Activated naive CD8-positive, alpha-beta T cell treated with anti-CD3 and anti-CD28 coated beads, Interleukin-2, amount 50 U/mL, for 16 hours (primary cell): ENCODE results near the gene ANKIB1.
"Not testable (repeated sequence)": the region's sequence is repeated elsewhere in the genome, so short reads cannot be mapped to it uniquely, and the experiment has no call there.

ENCODE experiments used
- DNase-seq: peaks from one replicate; pipeline ENCODE4 v3.0.0-alpha.2; 2020; ENCODE audit warnings: low read depth, low spot score

ANKIB1 gene

DNA sequence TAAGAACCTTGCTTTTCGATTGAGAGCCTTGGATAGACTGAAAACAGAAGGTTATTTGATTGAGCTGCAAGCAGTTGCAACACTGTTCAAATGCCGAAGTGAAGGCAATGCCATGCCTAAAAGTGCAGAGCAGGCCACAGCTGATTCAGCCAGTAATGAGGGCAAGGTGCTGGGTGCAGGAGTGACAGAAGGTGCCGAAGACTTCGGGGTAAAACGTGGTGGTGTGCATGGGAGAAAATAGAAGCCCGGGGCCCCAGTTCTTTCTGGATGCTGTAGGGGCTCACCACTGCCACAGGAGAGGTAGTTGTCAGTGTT, 157.9 kb downstream of the ANKIB1 start:
- DNase-seq = no peak

DNA sequence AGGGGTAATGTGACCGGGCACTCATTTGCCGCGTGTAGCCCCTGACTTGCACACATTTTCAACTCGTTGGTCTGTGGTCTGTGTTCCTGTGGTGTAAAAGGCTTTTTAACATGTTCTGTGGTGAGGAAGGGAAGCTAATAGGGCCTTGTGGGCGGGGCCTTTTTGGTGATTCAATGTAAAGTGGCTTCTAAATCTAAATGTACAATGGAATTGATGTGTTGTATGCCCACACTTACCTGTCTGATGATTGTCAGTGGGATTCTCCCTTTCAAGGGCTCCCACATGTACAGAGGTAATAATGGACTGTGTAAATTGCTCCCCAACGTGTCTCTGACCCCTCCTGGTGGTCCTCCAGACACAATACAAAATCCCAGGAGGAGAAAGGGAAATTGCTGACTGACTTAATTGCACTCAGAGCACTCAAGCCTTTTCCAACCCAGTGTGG, 158.4 kb downstream of the ANKIB1 start:
- no peak for DNase-seq

DNA sequence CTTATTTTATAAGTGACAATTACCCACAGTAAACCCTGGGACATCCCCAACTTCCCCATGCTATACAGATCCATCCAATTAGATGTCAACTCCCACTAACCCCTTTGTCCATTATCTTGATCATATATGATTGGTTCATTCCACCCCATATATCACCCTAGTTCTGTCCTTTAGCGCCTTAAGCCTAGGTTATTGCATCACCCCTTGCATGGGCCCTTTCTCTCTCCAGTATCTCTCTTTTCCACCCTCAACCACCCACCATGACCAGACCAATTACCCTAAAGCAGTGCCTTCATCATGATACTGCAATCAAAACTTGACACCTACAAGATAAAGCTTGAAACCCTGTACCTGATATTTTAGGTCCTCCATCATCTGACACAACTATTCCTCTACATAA, 163.6 kb downstream of the ANKIB1 start:
- no peak for DNase-seq

DNA sequence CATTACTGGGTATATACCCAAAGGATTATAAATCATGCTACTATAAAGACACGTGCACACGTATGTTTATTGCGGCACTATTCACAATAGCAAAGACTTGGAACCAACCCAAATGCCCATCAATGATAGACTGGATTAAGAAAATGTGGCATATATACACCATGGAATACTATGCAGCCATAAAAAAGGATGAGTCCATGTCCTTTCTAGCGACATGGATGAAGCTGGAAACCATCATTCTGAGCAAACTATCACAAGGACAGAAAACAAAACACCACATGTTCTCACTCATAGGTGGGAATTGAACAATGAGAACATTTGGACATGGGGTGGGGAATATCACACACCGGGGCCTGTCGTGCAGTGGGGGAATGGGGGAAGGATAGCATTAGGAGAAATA, 164.4 kb downstream of the ANKIB1 start:
- DNase-seq = not testable (repeated sequence)

DNA sequence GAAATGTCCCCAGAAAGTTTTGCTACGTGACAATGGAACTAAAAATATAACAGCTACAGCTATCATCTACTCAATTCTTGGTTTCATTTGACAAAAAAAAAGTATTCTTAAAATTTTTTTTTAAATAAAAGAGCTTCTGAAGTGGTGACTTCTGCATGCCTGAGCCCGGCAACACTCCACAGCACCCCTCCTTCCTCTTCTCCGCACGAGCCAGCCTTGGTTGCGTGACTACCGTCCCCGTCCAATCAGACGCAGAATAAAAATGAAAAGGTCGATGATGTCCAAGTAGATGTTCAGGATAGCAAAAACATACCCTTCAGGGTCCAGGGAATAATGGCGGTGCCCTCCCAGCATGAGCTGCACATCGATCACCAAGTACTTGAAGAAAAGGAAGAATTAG, 167.0 kb downstream of the ANKIB1 start:
- DNase-seq = no peak

DNA sequence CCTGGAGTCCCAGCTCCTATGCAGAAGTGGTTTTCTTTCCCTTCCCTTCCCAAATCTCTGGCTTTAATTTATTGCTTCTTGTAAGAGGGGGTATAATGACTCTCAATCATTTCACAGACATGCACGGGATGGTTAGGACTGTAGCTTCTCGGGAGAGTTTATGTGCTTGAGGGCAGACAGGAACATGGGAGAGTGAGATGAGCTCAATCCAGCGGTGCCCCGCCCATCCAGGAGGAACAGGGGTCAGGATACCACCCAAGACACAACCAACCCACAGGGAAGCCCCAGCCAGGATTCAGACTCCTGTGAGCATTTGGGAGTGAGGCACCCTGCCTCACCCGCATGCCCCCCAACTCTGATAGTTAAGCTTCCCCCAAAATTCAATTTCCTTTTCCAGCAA, 167.8 kb downstream of the ANKIB1 start:
- DNase-seq = no peak

DNA sequence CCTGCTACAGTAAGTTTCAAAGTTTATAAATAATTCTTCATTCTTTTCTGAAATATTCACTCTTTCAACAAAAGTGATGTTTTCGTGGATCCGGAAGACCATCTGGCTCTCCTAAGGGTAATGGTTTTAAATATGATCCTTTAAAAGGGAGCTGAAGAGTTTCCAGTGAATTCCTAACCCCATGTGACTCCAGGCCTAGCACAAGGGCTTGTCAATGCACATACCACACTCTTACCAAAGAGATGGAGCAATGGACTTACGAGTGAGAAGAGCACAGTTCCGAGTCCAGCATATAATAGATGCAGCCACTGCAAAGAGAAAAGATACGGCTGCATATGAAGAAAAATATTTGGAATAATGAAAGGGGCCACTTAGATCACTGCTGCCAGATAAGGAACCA, 169.5 kb downstream of the ANKIB1 start:
- DNase-seq = no peak

DNA sequence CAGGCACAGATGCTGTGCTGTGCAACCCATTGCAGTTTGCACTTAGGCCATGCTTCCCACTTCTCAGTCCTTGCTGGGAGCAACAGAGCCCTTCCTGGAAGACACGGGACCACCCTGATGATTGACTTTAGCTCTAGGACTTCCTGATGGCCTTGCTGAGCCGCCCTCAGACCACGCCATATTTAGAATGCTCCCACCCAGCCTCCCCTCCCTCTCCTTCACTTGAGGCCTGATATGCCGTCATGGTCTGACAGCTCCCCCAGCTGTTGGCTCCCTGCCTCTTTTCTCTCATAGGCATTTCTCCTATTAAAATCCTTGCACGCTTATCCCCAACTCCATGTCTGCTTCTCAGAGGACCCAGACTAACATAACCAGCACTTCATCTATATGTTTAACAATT, 172.1 kb downstream of the ANKIB1 start:
- DNase-seq = no peak

DNA sequence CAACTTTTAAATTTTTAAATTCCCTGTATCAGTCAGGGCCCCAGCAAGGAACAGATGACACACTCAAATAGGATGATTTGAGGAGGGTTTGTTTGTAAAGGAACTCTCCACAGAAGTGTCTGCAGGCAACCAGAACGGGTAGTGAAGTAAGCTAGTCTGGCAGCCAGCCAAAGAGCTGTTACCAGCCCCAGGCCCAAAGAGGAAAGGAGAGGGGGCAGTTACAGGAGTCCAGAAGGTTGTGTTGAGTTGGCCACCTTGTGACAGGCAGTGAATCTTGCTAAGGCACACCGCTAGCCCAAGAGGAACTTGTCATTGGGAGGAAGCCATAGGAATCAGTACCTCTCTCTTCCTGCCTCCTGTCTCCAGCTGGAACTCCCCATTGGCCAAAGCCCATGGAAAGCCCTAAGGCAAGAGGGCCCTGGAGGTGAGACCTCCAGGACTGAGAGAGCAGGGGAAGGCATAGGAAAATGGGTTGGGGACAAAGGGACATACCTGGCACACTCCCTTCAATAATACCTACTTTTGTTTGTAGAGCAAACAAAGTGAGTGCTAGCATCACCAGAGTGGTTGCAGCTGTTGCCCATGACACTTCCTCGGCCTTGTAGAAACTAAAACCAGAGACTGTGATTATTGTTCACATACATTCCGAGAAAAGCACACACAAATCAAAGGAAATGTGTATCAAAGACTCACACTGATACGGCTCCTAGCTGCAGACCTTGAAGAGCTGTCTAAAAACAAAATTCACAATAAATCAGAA, 176.1 kb downstream of the ANKIB1 start:
- no peak for DNase-seq

DNA sequence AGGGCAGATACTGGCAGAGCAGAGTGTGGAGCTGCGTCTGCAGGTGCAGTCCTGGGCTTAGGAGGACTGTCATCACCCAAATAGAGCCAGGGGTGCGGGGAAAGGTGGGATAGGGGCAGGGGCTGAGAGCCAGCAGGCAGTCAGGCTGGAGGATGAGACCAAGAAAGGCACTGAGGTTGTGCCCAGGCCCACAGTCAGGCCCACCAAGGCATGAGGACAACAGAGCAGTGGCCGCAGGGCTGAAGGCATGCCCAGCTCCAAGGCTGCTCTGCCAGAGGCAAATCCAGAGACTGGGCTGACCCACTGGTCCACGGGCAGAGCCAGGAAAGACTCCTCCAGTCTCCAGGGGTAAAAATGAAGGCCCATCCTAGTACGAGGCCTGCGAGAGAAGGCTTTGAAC, 177.2 kb downstream of the ANKIB1 start:
- DNase-seq = no peak

DNA sequence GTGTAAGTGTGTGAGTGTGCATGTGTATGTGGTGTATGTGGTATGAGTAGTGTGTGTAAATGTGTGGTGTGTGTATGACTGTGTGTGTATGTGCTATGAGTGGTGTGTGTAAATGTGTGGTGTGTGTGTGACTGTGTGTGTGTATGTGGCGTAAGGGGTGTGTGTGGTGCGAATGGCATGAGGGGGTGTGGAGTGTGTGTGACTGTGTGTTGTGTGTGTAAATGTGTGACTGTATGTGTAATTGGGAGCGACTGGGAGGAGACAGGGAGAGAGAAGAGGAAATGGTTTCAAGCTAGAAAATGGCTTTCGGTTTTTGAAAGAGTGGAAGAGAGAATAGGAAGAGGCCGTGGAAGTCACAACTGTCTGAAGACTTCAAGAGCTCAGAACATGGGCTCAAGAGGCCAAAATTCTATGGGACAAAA, 177.9 kb downstream of the ANKIB1 start:
- DNase-seq = no peak

DNA sequence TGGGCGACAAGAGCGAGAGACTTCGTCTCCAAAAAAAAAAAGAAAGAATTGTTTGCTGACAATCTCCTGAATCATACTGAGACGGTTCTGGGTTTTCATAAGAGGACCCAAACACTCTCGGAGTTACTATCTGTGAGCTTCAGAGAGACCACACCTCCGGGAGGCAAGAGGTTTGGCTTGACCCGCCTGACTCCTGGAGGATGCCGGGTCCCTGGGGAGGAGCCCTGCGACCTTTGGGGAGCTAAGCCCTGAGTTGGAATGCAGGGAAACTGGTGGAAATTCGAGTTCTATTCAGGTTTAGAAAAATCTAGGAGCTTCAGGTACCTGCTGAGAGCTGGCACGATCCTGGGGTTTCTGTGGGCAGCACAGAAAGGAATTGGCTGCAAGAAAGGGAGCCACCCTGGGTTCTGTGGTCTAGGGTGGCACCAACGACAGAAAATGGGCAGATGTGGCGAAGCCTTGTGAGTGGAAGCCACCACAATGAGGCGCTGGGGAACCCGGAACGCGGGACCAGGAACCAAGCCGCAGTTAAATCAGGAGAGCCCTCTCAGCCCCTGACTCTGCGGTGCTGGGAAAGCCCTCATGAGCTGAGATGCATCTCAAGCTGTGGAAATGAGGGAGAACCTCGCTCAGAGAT, 179.7 kb downstream of the ANKIB1 start:
- DNase-seq = no peak

DNA sequence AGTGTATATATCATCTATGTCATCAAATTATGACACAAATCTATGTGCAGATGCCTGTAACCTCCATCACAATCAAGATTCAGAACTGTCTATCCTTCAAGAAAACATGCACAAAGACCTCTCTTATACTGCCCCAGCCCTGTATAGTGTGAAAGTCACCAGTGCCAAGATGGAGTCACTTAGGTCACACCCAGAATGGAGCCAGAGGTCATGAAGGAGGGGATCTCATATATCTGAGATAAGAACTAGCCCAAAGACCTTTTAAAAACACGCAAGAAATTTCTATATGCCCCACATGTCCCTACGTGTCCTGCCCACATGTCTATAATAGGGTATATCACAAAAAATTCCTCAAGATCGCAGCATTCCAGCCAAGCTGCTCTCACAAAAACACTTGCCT, 181.4 kb downstream of the ANKIB1 start:
- DNase-seq = no peak

DNA sequence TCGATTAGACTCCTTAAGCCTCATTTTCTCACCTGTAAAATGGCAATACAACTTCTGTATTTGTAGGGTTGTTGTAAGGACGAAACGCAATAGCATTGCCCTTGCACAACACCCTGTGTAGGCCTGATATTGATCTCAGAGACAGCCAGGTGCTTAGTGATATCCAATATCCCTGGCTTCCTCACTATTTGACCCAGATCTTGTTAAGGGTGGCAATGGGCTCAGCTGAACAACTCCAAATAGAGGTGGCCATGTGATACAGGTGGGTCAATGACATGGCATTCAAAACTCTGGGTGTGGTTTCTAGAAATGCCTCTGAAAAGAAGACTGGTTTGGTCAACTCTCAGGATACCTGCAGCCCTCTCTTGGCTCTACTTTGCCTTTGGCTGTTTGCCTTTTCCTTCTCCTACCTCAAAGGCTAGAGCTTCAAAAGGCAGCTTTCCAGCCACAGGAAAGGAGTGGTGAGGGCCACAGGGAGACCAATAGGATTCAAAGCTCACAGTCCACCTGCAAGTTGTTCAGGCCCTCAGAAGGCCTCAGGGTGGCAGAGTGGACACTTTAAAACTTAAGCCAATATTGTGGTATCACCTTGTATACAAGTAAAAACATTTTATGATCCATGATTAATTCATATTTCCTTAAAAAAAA, 186.6 kb downstream of the ANKIB1 start:
- no peak for DNase-seq

DNA sequence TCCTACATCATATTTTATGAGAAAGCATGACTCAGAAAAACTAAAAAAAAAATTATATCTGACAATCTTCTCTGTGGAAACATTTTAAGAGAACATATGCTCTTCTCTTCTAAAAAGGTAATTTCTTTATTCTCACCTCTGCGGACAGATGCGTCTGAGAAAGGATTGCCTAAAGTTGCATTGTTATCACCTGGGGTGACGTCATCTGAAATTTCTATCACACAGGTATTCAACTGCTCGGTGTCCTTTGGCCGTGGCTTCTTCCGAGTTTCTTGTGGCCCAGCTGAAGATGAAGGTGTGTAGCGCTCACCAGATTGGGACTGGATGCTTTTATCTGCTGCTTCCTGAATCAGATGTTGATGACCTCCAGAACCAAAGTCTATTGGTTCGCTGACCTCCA, 187.2 kb downstream of the ANKIB1 start:
- DNase-seq = no peak

DNA sequence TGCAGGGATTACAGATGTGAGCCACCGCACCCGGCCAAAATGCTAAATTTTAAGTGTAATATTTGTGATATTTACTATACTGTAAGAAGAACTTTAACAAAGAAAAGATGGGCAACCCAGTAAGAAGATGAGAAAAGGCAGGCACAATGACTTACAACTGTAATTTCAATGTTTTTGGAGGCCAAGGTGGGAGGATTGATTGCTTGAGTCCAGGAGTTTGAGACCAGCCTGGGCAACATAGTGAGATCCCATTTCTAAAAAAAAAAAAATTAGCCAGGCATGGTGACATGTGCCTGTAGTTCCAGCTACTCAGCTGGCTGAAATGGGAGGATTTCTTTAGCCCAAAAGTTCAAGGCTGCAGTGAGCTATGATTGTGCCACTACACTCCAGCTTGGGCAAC, 189.8 kb downstream of the ANKIB1 start:
- DNase-seq = no peak

DNA sequence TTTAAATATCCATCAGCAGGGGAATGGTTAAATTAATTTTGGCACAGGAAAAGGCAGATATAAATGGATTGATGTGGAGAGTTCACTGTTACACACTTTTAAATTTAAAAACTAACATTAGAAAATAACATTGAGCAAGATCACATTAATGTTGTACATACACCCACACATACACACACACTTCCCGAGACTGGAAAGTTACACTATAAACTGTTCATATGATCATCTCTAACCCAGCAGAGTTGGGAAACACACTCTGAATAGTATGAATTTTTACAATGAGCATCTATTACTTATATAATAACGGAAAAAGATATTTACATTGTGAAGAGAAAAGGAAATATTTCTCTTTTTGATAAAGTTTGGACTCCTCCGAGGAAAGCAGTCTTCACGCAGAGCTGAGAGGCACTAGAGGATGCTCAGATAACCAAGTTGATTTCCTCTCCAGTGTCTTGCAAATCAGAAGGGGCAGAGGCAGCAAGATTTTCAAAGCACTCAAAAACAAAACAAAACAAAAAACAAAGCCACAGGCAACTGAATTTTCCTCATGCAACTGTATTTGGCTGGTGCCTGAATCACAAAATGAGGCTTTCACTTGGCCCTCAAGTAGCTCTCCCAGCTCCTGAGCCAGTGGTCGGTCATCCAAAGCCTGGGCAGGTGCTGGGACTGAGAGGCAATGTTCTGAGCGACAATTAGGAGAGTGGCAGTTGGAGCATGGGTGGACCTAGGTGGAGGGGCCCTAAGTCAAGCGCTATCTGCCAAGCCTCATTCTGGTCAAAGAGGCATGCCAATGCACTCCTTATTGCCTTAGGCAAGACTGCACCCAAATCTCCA, 191.1 kb downstream of the ANKIB1 start:
- DNase-seq = no peak

DNA sequence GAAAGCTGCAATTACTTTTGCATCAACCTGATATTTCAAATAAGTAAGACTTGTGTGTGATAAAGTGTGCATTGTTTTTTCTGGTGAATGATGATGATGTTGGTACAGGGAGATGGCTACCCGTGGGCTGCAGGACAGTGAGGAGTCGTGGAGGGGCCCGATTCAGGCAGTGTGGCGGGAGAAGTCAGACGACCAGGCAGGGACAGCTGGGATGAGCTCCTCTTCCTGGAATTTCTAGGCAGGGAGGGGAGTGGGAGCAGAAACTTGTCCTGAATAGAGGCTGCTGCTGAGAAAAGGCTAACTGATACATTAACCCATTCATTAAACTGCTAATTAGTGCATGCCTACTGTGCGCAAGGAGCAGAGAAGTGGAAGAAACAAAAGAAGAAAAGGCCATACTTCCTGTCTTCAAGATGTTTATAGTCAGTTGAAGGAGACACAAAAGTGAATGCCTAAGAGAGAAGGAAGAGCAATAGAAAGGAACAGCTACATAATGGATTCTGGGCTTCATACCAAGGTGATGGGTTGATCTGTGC, 192.2 kb downstream of the ANKIB1 start:
- DNase-seq = no peak

DNA sequence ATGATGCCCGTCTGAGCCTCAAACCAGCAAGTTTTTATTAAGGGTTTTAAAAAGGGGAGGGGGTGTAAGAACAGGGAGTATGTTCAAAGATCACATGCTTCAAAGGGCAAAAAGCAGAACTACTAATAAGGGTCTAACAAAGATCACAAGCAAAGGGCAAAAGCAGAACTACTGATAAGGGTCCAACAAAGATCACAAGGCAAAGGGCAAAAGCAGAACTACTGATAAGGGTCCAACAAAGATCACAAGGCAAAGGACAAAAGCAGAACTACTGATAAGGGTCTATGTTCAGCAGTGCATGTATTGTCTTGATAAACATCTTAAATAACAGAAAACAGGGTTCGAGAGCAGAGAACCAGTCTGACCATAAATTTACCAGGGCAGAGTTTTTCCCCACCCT, 196.9 kb downstream of the ANKIB1 start:
- DNase-seq = not testable (repeated sequence)

DNA sequence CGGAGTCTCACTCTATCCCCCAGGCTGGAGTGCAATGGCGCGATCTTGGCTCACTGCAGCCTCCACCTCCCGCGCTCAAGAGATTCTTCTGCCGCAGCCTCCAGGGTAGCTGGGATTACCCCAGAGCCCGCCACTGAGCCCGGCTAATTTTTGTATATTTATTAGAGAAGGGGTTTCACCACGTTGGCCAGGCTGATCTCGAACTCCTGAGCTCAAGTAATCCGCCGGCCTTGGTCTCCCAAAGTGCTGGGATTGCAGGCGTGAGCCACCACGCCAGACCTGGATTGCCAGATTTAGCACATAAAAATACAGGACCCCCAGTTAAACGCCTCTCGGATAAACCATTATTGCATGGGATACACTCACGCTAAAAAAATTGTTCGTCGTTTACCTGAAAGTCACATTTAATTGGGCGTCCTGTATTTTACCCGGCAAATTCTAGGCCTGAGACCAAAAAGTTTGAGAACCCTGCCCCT, 201.1 kb downstream of the ANKIB1 start:
- no peak for DNase-seq

DNA sequence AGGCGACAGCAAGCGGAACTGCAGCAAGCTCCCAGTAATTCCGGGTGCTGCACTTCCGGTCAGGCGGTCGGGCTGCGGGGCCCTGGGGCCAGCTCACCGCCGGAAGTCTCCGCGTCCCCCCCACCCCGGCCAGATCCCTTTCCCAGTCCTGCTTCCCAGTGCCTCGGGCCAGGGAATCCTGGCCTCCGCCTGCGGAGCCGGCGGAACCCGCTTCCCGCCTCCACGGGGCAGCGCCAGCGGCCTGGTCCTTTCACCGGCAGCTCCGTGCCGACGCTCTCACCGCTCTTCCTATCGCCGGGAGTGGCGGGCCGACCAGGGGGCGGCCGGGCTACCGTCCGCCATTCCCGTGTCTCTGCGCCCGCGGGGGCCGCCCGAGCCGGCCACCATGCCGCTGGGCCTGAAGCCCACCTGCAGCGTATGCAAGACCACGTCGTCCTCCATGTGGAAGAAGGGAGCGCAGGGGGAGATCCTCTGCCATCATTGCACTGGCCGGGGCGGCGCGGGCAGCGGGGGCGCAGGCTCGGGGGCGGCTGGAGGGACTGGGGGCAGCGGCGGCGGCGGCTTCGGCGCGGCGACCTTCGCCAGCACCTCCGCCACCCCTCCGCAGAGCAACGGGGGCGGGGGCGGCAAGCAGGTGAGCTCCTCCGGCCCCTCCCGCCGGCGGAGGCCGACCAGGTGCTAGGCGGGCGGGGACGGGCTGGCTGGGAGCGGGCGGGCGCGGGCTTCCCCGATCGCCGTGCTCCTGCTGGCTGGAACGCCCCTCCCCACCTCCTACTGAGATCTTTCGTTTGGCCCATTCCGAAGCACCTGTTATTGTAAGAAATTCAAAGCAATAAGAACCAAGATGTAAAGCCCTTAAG, 201.8 kb downstream of the ANKIB1 start, which contains the start of gene GATAD1:
Gene GATAD1, plus strand, starts transcription at position 138 of the 860 bp plus-strand sequence. Its CDS starts 248 bp downstream, at position 386.
- peak; percentile 70 for DNase-seq
